Psoas muscle (tissue), 8 donors: ENCODE measurements around the gene RIMBP3B. TPM values are rescaled to one million over a fixed set of nuclear protein-coding genes. Genes with fewer than 3 reads are reported as not detected.
"Not testable (repeated sequence)": the region's sequence is repeated elsewhere in the genome, so short reads cannot be mapped to it uniquely, and the experiment has no call there.

ENCODE experiments used
- ATAC-seq, 4 donors: fragments of 200-7000 bp; cut with Tn5 transposase; one replicate each; pipeline ENCODE4 v1.9.1; 2020; ENCODE audit warnings: moderate library complexity in 3 of 4, mild to moderate bottlenecking in 2 of 4
- DNase-seq, 2 donors: peaks; one replicate each; pipeline ENCODE4 v3.0.0-alpha.2; 2020
- H3K27ac ChIP-seq: fragments of 200-600 bp; one replicate; pipeline ENCODE4 v1.8.0; 2022
- H3K27me3 ChIP-seq, 3 donors: fragments of 200-600 bp in 1 of 3; one replicate each; pipeline versions ENCODE4 v1.6.1 to v1.8.0; 2013 to 2022; ENCODE audit warnings: low read length in 2 of 3, mild to moderate bottlenecking in 2 of 3, moderate library complexity in 1 of 3; ENCODE audit not compliant: insufficient read depth in 3 of 3
- H3K36me3 ChIP-seq, 2 donors: fragments of 200-600 bp in 1 of 2; one replicate each; pipeline versions ENCODE4 v1.6.1 to v1.8.0; 2013 to 2022; ENCODE audit warnings: low read depth in 1 of 2, mild to moderate bottlenecking in 1 of 2, moderate library complexity in 1 of 2; ENCODE audit not compliant: insufficient read depth in 1 of 2
- H3K4me1 ChIP-seq: fragments of 200-600 bp; one replicate; pipeline ENCODE4 v1.8.0; 2022
- H3K4me3 ChIP-seq: fragments of 200-600 bp; one replicate; pipeline ENCODE4 v1.8.0; 2022; ENCODE audit warnings: mild to moderate bottlenecking
- H3K9me3 ChIP-seq: fragments of 200-600 bp; one replicate; pipeline ENCODE4 v1.8.0; 2022
- WGBS, 3 donors: extraction: QIAGEN DNeasy Blood & Tissue Kit; methylation state at CpG; one replicate each; pipeline versions ENCODE4 v1.1.6 to v1.1.7; 2013; 5-methylcytosine and 5-hydroxymethylcytosine counted together
- intact Hi-C, 2 donors: fragments of 100-400 bp; cut with DNase I; formaldehyde crosslinking; loops; one replicate each; pipeline versions ENCODE4 v1.11.0 to v1.14.2; 2022
- long read RNA-seq, 2 donors: library from polyadenylated mRNA; unstranded; transcript quantifications; one replicate each; pipeline ENCODE4 v2.0.0, GENCODE V29; 2021
- polyA plus RNA-seq, 3 donors: library from polyadenylated mRNA; stranded (reverse); fragments of 200-250 nt; gene quantifications; one replicate each; pipeline ENCODE4 v1.2.3, GENCODE V29; 2013
- total RNA-seq, 4 donors: library from RNA; stranded (reverse); fragmentation: NEBNext Ultra II Directional in 2 of 4; extraction: Animal tissue kit (Norgen Biotek cat#: 25700) in 2 of 4; gene quantifications; one replicate each; pipeline versions ENCODE4 v1.2.1 to v1.2.4, GENCODE V29; 2021 to 2023
- donor health status: healthy with polysubstance abuse.
- donor health status: DM: no; HTN: no; CAD: no; lungs with moderate emphysema.
- donor health status: Bipolar disorder and iron deficiency.
- donor health status: healthy.
- donor health status: DM: yes; HTN: yes; CAD: no.
- donor health status: DM: no; HTN: no; CAD: no.
- donor health status: DM: no; HTN: no; CAD: no.
- donor health status: DM: yes; HTN: yes; CAD: no.

The RIMBP3B gene, protein sequence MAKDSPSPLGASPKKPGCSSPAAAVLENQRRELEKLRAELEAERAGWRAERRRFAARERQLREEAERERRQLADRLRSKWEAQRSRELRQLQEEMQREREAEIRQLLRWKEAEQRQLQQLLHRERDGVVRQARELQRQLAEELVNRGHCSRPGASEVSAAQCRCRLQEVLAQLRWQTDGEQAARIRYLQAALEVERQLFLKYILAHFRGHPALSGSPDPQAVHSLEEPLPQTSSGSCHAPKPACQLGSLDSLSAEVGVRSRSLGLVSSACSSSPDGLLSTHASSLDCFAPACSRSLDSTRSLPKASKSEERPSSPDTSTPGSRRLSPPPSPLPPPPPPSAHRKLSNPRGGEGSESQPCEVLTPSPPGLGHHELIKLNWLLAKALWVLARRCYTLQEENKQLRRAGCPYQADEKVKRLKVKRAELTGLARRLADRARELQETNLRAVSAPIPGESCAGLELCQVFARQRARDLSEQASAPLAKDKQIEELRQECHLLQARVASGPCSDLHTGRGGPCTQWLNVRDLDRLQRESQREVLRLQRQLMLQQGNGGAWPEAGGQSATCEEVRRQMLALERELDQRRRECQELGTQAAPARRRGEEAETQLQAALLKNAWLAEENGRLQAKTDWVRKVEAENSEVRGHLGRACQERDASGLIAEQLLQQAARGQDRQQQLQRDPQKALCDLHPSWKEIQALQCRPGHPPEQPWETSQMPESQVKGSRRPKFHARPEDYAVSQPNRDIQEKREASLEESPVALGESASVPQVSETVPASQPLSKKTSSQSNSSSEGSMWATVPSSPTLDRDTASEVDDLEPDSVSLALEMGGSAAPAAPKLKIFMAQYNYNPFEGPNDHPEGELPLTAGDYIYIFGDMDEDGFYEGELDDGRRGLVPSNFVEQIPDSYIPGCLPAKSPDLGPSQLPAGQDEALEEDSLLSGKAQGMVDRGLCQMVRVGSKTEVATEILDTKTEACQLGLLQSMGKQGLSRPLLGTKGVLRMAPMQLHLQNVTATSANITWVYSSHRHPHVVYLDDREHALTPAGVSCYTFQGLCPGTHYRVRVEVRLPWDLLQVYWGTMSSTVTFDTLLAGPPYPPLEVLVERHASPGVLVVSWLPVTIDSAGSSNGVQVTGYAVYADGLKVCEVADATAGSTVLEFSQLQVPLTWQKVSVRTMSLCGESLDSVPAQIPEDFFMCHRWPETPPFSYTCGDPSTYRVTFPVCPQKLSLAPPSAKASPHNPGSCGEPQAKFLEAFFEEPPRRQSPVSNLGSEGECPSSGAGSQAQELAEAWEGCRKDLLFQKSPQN (N-terminal part only)
- total RNA-seq: under 1 TPM in 1 of 4 donors, not detected in 3; 0.08 TPM
- under 1 TPM in 1 of 3 donors, not detected in 2; 0.01 TPM for polyA plus RNA-seq
- long read RNA-seq, donor 1: 0 reads
- long read RNA-seq, donor 2: 0 reads

GRCh38 chr22:21383701-21384467 is at the start of gene RIMBP3B:
Gene RIMBP3B (plus strand): TSS chr22:21383751. CDS start chr22:21383859, 108 bp downstream.
- WGBS, 3 donors: no CpG with 5 or more reads among the region's 91 CpGs

GRCh38 chr22:21357527-21357926 is 26.0 kb upstream of the RIMBP3B start:
- H3K27ac ChIP-seq, H3K9me3 ChIP-seq, H3K36me3 ChIP-seq, H3K27me3 ChIP-seq, ATAC-seq, intact Hi-C loops, H3K4me1 ChIP-seq, H3K4me3 ChIP-seq: not testable (repeated sequence)
- 91 to 94% (median 93%) methylated on average over 6 to 11 of the region's 12 CpGs for WGBS, 3 donors
- peak in 1 of 2 donors; percentile 18 for DNase-seq

More at GRCh38 chr22:21383701-21384467, at the start of gene RIMBP3B:
- ATAC-seq: peak; percentile 83 to 96 (median 90)
- H3K4me3 ChIP-seq, intact Hi-C loops, H3K36me3 ChIP-seq, H3K4me1 ChIP-seq, H3K27ac ChIP-seq, H3K9me3 ChIP-seq, DNase-seq, H3K27me3 ChIP-seq: not testable (repeated sequence)

DNA sequence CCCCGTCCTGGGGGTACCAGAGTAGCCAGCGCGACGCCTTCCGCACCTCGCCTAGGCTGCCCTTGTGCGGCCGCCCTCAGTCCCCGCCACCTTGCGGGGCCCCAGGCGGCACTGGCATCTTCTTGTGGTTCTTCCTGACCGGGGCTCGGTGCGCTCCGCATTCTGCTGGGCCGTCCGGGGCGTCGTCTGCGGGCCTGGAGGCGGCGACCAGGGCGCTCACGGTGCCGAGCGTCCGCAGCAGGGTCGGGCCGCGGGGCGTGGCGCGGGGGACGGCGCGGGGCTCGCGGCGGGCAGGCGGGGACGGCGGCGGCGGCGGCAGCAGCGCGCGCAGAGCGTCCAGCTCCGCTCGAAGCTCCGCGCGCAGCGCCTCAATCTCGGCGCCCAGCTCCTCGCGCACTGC is 23.0 kb upstream of the RIMBP3B start:
- H3K4me3 ChIP-seq, H3K36me3 ChIP-seq, H3K4me1 ChIP-seq, H3K27me3 ChIP-seq, H3K27ac ChIP-seq, intact Hi-C loops, ATAC-seq, H3K9me3 ChIP-seq: not testable (repeated sequence)
- WGBS, 3 donors: 0 to 1% methylated on average over 1 to 13 of the region's 59 CpGs; no CpG with 5 or more reads in 1 of the 3 donors
- DNase-seq: peak in 1 of 2 donors; percentile 14

- H3K27me3 ChIP-seq, DNase-seq, H3K9me3 ChIP-seq, H3K27ac ChIP-seq, H3K4me3 ChIP-seq, intact Hi-C loops, H3K4me1 ChIP-seq, H3K36me3 ChIP-seq: not testable (repeated sequence)
- ATAC-seq: peak in 1 of 4 donors; percentile 39
- no CpG with 5 or more reads among the region's 4 CpGs for WGBS, 3 donors
Measured at GRCh38 chr22:21362473-21362872, 21.1 kb upstream of the RIMBP3B start.

GRCh38 chr22:21363061-21363460 is 20.5 kb upstream of the RIMBP3B start:
- H3K27me3 ChIP-seq, ATAC-seq, intact Hi-C loops: not testable (repeated sequence)

DNA sequence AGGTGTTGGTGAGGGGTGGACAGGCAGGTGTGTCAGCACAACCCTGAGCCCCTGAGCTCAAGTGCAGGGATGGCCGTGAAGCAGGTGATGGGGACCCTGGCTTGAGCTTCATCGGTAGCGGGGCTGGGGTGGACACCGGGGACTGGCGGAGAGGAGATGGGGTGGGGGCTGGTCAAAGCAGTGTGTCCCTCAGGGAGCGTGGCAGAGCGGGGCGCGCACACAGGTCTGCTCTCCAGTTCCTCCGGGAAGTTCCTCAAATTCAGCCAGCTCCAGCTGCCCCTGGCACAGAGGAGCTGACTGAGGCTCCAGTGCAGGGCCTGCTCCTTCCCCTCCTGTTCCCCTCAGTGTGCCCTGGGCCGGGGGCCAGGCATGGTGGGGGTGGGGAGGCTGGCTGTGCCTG is 19.7 kb upstream of the RIMBP3B start:
- H3K36me3 ChIP-seq, H3K27ac ChIP-seq, H3K4me3 ChIP-seq, H3K4me1 ChIP-seq, H3K9me3 ChIP-seq, H3K27me3 ChIP-seq, intact Hi-C loops: not testable (repeated sequence)
- WGBS, 3 donors: 44 to 47% methylated on average over 5 to 7 of the region's 11 CpGs; no CpG with 5 or more reads in 1 of the 3 donors
- DNase-seq: peak in 1 of 2 donors; percentile 37
- ATAC-seq: peak in 1 of 4 donors; percentile 30

More at GRCh38 chr22:21363061-21363460, 20.5 kb upstream of the RIMBP3B start:
- not testable (repeated sequence) for H3K36me3 ChIP-seq, H3K4me1 ChIP-seq, H3K4me3 ChIP-seq, H3K9me3 ChIP-seq, DNase-seq, H3K27ac ChIP-seq
- 50 to 60% methylated on average over 1 to 2 of the region's 5 CpGs; no CpG with 5 or more reads in 1 of the 3 donors for WGBS, 3 donors

DNA sequence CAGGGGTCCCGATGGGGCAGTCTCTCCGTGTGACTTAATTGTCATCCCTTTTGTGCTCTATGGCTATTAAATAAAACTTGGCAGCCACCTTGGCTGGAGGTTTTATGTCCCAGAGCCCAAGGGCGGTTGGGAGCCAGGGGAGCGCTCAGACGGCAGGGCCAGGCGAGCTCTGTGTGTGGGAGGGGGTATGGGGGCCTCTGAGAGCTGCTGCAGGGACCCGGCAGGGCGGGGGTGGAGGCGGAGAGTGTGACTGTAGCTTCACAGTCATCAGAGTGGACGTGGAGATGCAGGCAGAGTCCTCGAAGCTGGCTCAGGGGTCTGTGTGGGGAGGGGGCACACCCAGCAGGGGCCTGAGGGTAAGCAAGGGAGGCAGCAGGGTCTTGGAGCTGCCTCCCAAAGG is 19.2 kb upstream of the RIMBP3B start:
- DNase-seq, ATAC-seq, H3K9me3 ChIP-seq, H3K27me3 ChIP-seq, H3K27ac ChIP-seq, H3K4me1 ChIP-seq, H3K36me3 ChIP-seq, H3K4me3 ChIP-seq, intact Hi-C loops: not testable (repeated sequence)
- WGBS, 3 donors: no CpG with 5 or more reads among the region's 11 CpGs

- H3K36me3 ChIP-seq, DNase-seq, H3K27me3 ChIP-seq, H3K9me3 ChIP-seq, intact Hi-C loops, ATAC-seq, H3K4me3 ChIP-seq, H3K4me1 ChIP-seq, H3K27ac ChIP-seq: not testable (repeated sequence)
- 65 to 80% methylated on average over 1 of the region's 4 CpGs; no CpG with 5 or more reads in 1 of the 3 donors for WGBS, 3 donors
Measured at GRCh38 chr22:21365337-21365736, 18.2 kb upstream of the RIMBP3B start.

- peak in 1 of 2 donors; percentile 28 for DNase-seq
- H3K27ac ChIP-seq, H3K4me3 ChIP-seq, H3K9me3 ChIP-seq, H3K4me1 ChIP-seq, intact Hi-C loops, H3K36me3 ChIP-seq, H3K27me3 ChIP-seq, ATAC-seq: not testable (repeated sequence)
- WGBS, 3 donors: 93 to 95% (median 94%) methylated on average over 2 to 3 of the region's 12 CpGs
Measured at GRCh38 chr22:21368603-21369310, 14.8 kb upstream of the RIMBP3B start.
